Astrocyte of the spinal cord (primary cell): Measurements from ENCODE around the gene TFPI2.

Source experiments
- DNase-seq: peaks from one replicate; pipeline ENCODE4 v3.0.0; 2011; ENCODE audit warnings: low read depth, low spot score
- H3K4me3 ChIP-seq: 2 replicates; pipeline ENCODE4 v1.5.1; 2011; ENCODE audit warnings: low read depth, mild to moderate bottlenecking, low read length, moderate library complexity
- in situ Hi-C: cut with HindIII; loops from 2 replicates; pipeline ENCODE4 v1.10.0; 2017; ENCODE audit warnings: low sequenced_read_pairs
- TF ChIP-seq, protein P1 (sequence below): IDR thresholded peaks from 2 replicates; pipeline ENCODE4 v1.5.1; 2012; ENCODE audit warnings: low read depth, mild to moderate bottlenecking, low read length, inconsistent platforms

The TFPI2 gene

DNA sequence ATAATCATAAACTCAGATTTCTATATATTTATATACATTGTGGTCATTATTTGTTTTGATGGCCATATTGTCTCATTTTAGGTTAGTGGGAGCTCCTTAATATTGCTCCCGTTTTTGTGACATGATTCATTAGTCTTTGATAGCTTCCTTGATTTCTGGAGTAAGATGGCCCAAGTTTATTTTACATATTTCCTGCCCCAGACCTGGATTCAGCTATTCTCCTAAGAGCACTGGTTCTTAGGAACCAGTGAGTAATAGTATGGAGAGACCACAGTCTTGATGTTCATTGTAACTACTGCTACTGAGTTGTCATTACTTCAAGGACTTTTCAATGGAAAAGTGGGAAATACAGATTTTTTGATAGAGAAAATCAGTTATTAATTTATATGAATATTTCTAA is 6.0 kb downstream of the TFPI2 start:
- H3K4me3 ChIP-seq = no peak overlapping the region
- no peak for DNase-seq
- TF ChIP-seq, protein P1, sequence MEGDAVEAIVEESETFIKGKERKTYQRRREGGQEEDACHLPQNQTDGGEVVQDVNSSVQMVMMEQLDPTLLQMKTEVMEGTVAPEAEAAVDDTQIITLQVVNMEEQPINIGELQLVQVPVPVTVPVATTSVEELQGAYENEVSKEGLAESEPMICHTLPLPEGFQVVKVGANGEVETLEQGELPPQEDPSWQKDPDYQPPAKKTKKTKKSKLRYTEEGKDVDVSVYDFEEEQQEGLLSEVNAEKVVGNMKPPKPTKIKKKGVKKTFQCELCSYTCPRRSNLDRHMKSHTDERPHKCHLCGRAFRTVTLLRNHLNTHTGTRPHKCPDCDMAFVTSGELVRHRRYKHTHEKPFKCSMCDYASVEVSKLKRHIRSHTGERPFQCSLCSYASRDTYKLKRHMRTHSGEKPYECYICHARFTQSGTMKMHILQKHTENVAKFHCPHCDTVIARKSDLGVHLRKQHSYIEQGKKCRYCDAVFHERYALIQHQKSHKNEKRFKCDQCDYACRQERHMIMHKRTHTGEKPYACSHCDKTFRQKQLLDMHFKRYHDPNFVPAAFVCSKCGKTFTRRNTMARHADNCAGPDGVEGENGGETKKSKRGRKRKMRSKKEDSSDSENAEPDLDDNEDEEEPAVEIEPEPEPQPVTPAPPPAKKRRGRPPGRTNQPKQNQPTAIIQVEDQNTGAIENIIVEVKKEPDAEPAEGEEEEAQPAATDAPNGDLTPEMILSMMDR = no peak
- in situ Hi-C loops = no loop called here

DNA sequence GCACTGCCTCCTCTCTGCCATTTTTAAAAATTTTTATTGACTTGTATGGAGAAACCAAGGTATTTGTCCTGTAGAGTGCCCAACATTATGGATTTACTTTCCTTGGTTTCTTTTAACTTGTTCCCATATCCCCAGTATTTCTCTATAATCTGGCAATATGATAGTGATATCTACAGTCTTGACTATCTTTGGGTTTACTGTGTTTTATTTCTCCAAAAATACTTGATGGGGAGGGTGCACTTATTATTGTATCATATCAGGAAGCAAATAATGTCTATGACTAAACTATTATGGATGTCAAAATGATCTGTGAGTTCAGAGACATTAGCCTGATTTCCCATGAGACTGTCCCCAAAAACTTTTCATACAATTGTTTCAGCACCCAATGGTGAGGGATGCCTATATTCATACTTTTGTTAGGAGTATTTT is 6.6 kb downstream of the TFPI2 start:
- H3K4me3 ChIP-seq = no peak overlapping the region
- TF ChIP-seq, protein P1 = no peak

DNA sequence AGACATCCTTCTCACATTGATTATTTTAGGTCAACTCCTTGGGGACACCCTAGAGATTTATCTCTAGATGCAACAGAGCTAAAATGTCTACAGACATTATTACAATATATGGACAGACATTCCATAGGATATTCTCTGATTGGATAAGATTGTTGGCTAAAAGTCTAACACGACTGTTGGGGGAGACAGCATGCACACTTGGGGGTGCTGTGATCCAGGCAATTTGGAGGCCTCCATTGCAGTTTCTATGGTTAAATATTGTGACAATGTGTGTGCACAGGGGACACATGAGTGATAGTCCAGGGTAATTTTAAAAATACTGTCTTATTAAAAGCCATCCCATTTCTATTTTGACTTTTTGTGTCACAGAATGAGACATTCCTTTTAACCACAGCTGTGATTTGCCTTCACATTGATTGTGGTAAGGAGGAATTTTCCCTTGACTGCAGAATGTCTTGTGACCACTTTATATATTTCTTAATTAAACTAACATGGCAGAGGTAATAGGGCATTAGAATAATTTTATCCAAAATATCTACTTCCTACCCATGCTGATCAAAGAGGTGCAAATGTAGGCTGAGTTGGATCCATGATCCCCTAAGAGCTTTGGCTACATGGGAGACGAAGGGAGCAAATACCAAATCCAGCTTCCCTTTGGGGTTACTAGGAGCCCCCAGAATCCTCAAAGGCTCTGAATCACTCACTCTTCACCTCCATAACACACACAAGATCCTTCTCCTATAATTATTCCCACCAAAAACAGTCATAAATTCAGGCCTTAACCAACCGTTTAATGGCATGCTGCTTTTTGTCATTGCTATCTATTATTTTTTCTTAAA is 7.3 kb downstream of the TFPI2 start:
- TF ChIP-seq, protein P1 = no peak

More for the DNA sequence above, 6.6 kb downstream of the TFPI2 start:
- in situ Hi-C loops = no loop called here
- DNase-seq = no peak

DNA sequence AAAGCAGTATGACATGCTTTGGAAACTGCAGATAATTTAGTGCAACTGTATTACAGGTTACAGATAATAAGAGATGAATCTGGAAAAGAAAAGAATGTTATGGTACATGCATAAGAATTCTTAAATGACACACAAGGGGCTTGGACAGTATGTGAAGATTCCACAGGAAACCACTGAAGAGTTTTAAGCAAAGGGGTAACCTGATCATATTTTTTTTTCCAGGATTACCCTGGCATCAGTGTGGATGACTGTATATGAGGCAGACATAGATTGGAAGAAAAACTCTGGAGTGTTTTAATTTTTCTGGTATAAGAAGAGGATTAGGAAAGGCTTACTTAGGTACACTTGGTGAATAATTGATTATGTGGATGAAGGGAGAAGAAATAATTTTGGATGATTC is 8.1 kb downstream of the TFPI2 start:
- in situ Hi-C loops = no loop called here
- H3K4me3 ChIP-seq = no peak overlapping the region
- TF ChIP-seq, protein P1 = no peak
- no peak for DNase-seq

More for the DNA sequence above, 7.3 kb downstream of the TFPI2 start:
- in situ Hi-C loops = no loop called here
- DNase-seq = no peak
- no peak overlapping the region for H3K4me3 ChIP-seq

DNA sequence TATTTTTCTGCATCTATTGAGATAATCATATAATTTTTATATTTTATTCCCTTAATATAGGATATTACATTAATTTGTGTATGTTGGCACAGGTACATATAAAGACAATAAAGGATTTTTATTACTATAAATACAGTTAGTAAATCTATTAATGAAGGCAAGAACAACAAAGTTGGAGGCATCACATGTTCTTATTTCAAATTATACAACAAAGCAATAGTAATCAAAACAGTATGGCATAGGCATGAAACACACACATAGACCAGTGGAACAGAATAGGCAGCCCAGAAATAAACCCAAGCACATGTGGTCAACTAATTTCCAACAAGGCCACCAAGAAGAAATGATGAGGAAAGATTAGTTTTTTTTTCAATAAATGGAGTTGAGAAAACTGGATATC is 11.2 kb downstream of the TFPI2 start:
- no peak overlapping the region for H3K4me3 ChIP-seq
- in situ Hi-C loops = no loop called here
- TF ChIP-seq, protein P1 = no peak
- no peak for DNase-seq

DNA sequence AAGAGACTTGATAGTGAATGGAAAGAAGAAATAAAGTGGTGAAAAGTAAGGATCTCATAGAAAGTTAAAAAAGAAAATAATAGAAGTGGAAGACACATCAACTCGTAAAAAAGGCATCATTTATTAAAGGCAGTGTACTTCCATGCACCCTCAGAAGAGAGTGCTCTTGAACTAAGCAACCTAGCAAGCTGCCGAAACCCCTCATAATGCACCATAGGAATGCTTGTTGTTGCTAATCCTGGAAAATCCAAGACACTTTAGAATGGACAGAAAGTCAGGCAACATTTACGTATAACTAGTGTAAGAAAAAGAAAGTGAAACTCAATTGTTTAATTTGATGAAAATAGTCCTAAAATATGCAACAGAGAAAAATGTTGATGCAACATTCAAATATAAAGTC is 12.8 kb downstream of the TFPI2 start:
- no peak overlapping the region for H3K4me3 ChIP-seq
- TF ChIP-seq, protein P1 = no peak
- in situ Hi-C loops = no loop called here
- DNase-seq = no peak
